PC-9 (cell line): ENCODE data around the gene GPI.

Experiments used
- EZH2 ChIP-seq: fragments of 200-600 bp; sonication (generic); IDR thresholded peaks from 2 replicates; pipeline ENCODE4 v1.8.0; 2017; ENCODE audit warnings: antibody characterized with exemption, low read depth
- TF ChIP-seq, protein P1 (sequence below): fragments of 200-600 bp; sonication (generic); conservative IDR thresholded peaks from 2 replicates; pipeline ENCODE4 v1.6.1; 2017; ENCODE audit warnings: mixed run types, antibody characterized with exemption, mild to moderate bottlenecking, moderate library complexity

DNA sequence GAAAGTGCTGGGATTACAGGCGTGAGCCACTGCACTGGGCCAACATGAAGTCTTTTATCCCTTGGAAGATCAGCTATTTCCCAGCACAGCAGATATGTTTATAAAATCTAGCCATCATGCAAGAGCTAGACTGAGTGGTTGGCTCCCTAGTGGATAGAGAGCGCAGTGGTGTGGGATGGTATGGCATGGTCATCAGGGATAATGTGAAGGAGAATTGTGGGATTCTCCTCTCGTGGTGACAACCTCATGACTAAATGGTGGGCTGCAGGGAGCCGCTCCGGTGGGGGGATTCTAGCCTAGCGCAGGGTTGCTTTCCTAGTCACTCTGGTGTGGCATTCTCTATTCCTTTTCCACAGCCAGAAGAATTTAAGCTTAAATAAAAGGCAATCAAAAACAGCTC, 43.3 kb upstream of the GPI start:
- TF ChIP-seq, protein P1, sequence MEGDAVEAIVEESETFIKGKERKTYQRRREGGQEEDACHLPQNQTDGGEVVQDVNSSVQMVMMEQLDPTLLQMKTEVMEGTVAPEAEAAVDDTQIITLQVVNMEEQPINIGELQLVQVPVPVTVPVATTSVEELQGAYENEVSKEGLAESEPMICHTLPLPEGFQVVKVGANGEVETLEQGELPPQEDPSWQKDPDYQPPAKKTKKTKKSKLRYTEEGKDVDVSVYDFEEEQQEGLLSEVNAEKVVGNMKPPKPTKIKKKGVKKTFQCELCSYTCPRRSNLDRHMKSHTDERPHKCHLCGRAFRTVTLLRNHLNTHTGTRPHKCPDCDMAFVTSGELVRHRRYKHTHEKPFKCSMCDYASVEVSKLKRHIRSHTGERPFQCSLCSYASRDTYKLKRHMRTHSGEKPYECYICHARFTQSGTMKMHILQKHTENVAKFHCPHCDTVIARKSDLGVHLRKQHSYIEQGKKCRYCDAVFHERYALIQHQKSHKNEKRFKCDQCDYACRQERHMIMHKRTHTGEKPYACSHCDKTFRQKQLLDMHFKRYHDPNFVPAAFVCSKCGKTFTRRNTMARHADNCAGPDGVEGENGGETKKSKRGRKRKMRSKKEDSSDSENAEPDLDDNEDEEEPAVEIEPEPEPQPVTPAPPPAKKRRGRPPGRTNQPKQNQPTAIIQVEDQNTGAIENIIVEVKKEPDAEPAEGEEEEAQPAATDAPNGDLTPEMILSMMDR, result no peak
- no peak for TF ChIP-seq EZH2
